SH-SY5Y (cell line): ENCODE measurements around the gene CAMKK2.

ENCODE experiments used
- GATA2 ChIP-seq: IDR thresholded peaks from 2 replicates; pipeline ENCODE4 v1.6.1; 2011; ENCODE audit warnings: mild to moderate bottlenecking, low read depth, low read length
- GATA3 ChIP-seq: IDR thresholded peaks from 2 replicates; pipeline ENCODE4 v1.6.1; 2011; ENCODE audit warnings: low read depth, mild to moderate bottlenecking, low read length, moderate library complexity

DNA sequence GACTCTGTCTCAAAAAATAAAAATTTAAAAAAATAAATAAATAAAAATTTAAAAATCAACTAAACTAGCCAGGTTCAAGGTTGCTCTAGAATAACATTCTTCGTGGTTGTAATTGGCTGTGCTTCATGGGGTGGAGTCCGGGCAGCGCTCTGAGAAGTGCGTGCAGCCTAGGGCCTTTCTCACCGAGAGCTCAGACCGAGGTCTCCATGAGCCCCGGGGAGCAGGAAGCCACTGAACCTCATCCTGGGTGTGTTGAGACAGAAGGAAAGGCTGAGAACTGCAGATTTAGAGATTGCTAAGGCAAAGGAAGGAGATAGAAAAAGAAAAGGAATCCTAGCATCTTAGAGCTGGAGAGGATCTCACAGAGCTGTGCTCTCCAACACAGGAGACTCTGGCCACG is 71.9 kb downstream of the CAMKK2 start:
- TF ChIP-seq GATA2 (no peak), GATA3 (no peak)
